ENCODE measurements around the gene MDGA2. TPM values are rescaled to one million over a fixed set of nuclear protein-coding genes. Genes with fewer than 3 reads are reported as not detected.

The MDGA2 gene
- total RNA-seq, 1 donor from 2014 or later, result 0.17 TPM

GRCh38 chr14:47442211-47442610 is 233.2 kb downstream of the MDGA2 start:
- H3K27me3 Mint-ChIP-seq (ENCODE audit: low read depth), result no peaks in the 10 kb centered on the region
- no peak overlapping the region for H3K4me3 Mint-ChIP-seq (ENCODE audit: unreplicated experiment)
- no peaks in the 10 kb centered on the region for H3K36me3 Mint-ChIP-seq (ENCODE audit: low read depth)
- no peaks in the 10 kb centered on the region for H3K9me3 Mint-ChIP-seq (ENCODE audit: low read depth)
- no peak for DNase-seq (ENCODE audit: low spot score)
- no peak overlapping the region for H3K27ac Mint-ChIP-seq (ENCODE audit: unreplicated experiment)
- peak; percentile 40 for TF ChIP-seq CTCF (IDR thresholded peaks at IDR 0.05)
- peaks cover 17% of the 10 kb centered on the region for H3K4me1 Mint-ChIP-seq (ENCODE audit: low read depth)

- no peaks in the 10 kb centered on the region for H3K36me3 Mint-ChIP-seq (ENCODE audit: low read depth)
- H3K27me3 Mint-ChIP-seq (ENCODE audit: low read depth), result peaks cover 1% of the 10 kb centered on the region
- H3K9me3 Mint-ChIP-seq (ENCODE audit: low read depth), result no peaks in the 10 kb centered on the region
- H3K27ac Mint-ChIP-seq (ENCODE audit: unreplicated experiment), result no peak overlapping the region
- peaks cover 9% of the 10 kb centered on the region for H3K4me1 Mint-ChIP-seq (ENCODE audit: low read depth)
- H3K4me3 Mint-ChIP-seq (ENCODE audit: unreplicated experiment), result no peak overlapping the region
- no peak for TF ChIP-seq CTCF (IDR thresholded peaks at IDR 0.05)
- DNase-seq (ENCODE audit: low spot score), result no peak
Observed at GRCh38 chr14:47439953-47440352, 235.5 kb downstream of the MDGA2 start.

- DNase-seq (ENCODE audit: low spot score), result no peak
- Mint-ChIP-seq H3K9me3 (ENCODE audit: low read depth) (no peaks in the 10 kb centered on the region), H3K4me3 (ENCODE audit: unreplicated experiment) (no peak overlapping the region), H3K27ac (ENCODE audit: unreplicated experiment) (no peak overlapping the region), H3K27me3 (ENCODE audit: low read depth) (peaks cover 1% of the 10 kb centered on the region), H3K36me3 (ENCODE audit: low read depth) (no peaks in the 10 kb centered on the region), H3K4me1 (ENCODE audit: low read depth) (peaks cover 9% of the 10 kb centered on the region)
- TF ChIP-seq CTCF (IDR thresholded peaks at IDR 0.05), result no peak
Observed at GRCh38 chr14:47438650-47439140, 236.7 kb downstream of the MDGA2 start.

GRCh38 chr14:47435331-47435965 is 240.0 kb downstream of the MDGA2 start:
- Mint-ChIP-seq H3K4me1 (ENCODE audit: low read depth) (peaks cover 9% of the 10 kb centered on the region), H3K4me3 (ENCODE audit: unreplicated experiment) (no peak overlapping the region), H3K9me3 (ENCODE audit: low read depth) (no peaks in the 10 kb centered on the region), H3K27me3 (ENCODE audit: low read depth) (peaks cover 4% of the 10 kb centered on the region), H3K36me3 (ENCODE audit: low read depth) (no peaks in the 10 kb centered on the region), H3K27ac (ENCODE audit: unreplicated experiment) (no peak overlapping the region)
- no peak for DNase-seq (ENCODE audit: low spot score)
- no peak for TF ChIP-seq CTCF (IDR thresholded peaks at IDR 0.05)

GRCh38 chr14:47427629-47428028 is 247.8 kb downstream of the MDGA2 start:
- H3K9me3 Mint-ChIP-seq (ENCODE audit: low read depth), result no peaks in the 10 kb centered on the region
- peaks cover 8% of the 10 kb centered on the region for H3K4me1 Mint-ChIP-seq (ENCODE audit: low read depth)
- no peak for TF ChIP-seq CTCF (IDR thresholded peaks at IDR 0.05)
- no peak overlapping the region for H3K27ac Mint-ChIP-seq (ENCODE audit: unreplicated experiment)
- H3K4me3 Mint-ChIP-seq (ENCODE audit: unreplicated experiment), result no peak overlapping the region
- H3K36me3 Mint-ChIP-seq (ENCODE audit: low read depth), result no peaks in the 10 kb centered on the region
- DNase-seq (ENCODE audit: low spot score), result no peak
- H3K27me3 Mint-ChIP-seq (ENCODE audit: low read depth), result peaks cover 1% of the 10 kb centered on the region

Data from chondrocyte (in vitro differentiated cells).